T-helper 1 cell treated with Interleukin-12 subunit alpha and Interleukin-12 subunit beta and Interleukin-4 antibody, amounts not matched to agents 30 μg/mL and 1 μg/mL, for 36 hours (primary cell): Measurements from ENCODE around the gene TCP1.
A peak's percentile ranks its signal among the peaks of the same experiment; 100 is the strongest.

Source experiments
- H3K27ac Mint-ChIP-seq: one replicate; pipeline ENCODE4 v1.8.0; 2021; ENCODE audit warnings: mild to moderate bottlenecking, mixed read lengths
- H3K27me3 Mint-ChIP-seq: one replicate; pipeline ENCODE4 v1.8.0; 2021; ENCODE audit warnings: low read depth, mixed read lengths
- H3K36me3 Mint-ChIP-seq: one replicate; pipeline ENCODE4 v1.8.0; 2021; ENCODE audit warnings: low read depth, mixed read lengths
- H3K4me1 Mint-ChIP-seq: one replicate; pipeline ENCODE4 v1.8.0; 2021; ENCODE audit warnings: low read depth, mixed read lengths
- H3K4me3 Mint-ChIP-seq: one replicate; pipeline ENCODE4 v1.8.0; 2021; ENCODE audit warnings: mild to moderate bottlenecking, moderate library complexity, mixed read lengths
- H3K9me3 Mint-ChIP-seq: one replicate; pipeline ENCODE4 v1.8.0; 2021; ENCODE audit warnings: mixed read lengths

The TCP1 gene

GRCh38 chr6:159766906-159767305 is 22.5 kb downstream of the TCP1 start:
- Mint-ChIP-seq H3K27ac (no peak overlapping the region), H3K4me1 (peaks cover 24% of the 10 kb centered on the region), H3K27me3 (no peaks in the 10 kb centered on the region), H3K4me3 (no peak overlapping the region), H3K36me3 (peaks cover 54% of the 10 kb centered on the region), H3K9me3 (no peaks in the 10 kb centered on the region)

- no peaks in the 10 kb centered on the region for H3K9me3 Mint-ChIP-seq
- no peaks in the 10 kb centered on the region for H3K27me3 Mint-ChIP-seq
- H3K4me3 Mint-ChIP-seq, result peak overlapping the region; percentile 97
- peaks cover 36% of the 10 kb centered on the region for H3K36me3 Mint-ChIP-seq
- peaks cover 37% of the 10 kb centered on the region for H3K4me1 Mint-ChIP-seq
- H3K27ac Mint-ChIP-seq, result peak overlapping the region; percentile 98
Measured at GRCh38 chr6:159762681-159763293, 26.6 kb downstream of the TCP1 start.

GRCh38 chr6:159761873-159762680 is 27.3 kb downstream of the TCP1 start, which contains the start of gene ACAT2:
Gene ACAT2 (plus strand): TSS chr6:159762045. CDS start chr6:159762088, 43 bp downstream.
- peaks cover 38% of the 10 kb centered on the region for H3K4me1 Mint-ChIP-seq
- H3K36me3 Mint-ChIP-seq, result peaks cover 32% of the 10 kb centered on the region
- no peaks in the 10 kb centered on the region for H3K9me3 Mint-ChIP-seq
- peak within 1 kb of the TSS; percentile 97 for H3K4me3 Mint-ChIP-seq
- no peaks in the 10 kb centered on the region for H3K27me3 Mint-ChIP-seq
- H3K27ac Mint-ChIP-seq, result peak within 1 kb of the TSS; percentile 98

GRCh38 chr6:159761129-159761872 is 28.1 kb downstream of the TCP1 start:
- Mint-ChIP-seq H3K4me3 (peak overlapping the region; percentile 87), H3K4me1 (peaks cover 38% of the 10 kb centered on the region), H3K36me3 (peaks cover 32% of the 10 kb centered on the region), H3K9me3 (no peaks in the 10 kb centered on the region), H3K27me3 (no peaks in the 10 kb centered on the region), H3K27ac (peak overlapping the region; percentile 95)

GRCh38 chr6:159760602-159761057 is 28.8 kb downstream of the TCP1 start:
- Mint-ChIP-seq H3K9me3 (no peaks in the 10 kb centered on the region), H3K27me3 (no peaks in the 10 kb centered on the region), H3K4me3 (peak overlapping the region; percentile 87), H3K4me1 (peaks cover 36% of the 10 kb centered on the region), H3K36me3 (peaks cover 37% of the 10 kb centered on the region), H3K27ac (peak overlapping the region; percentile 95)

- H3K27ac Mint-ChIP-seq, result peak overlapping the region; percentile 76
- peaks cover 39% of the 10 kb centered on the region for H3K36me3 Mint-ChIP-seq
- H3K4me3 Mint-ChIP-seq, result peak overlapping the region; percentile 50
- peaks cover 33% of the 10 kb centered on the region for H3K4me1 Mint-ChIP-seq
- no peaks in the 10 kb centered on the region for H3K27me3 Mint-ChIP-seq
- no peaks in the 10 kb centered on the region for H3K9me3 Mint-ChIP-seq
Measured at GRCh38 chr6:159759645-159760044, 29.8 kb downstream of the TCP1 start.

GRCh38 chr6:159758031-159759001 is 31.1 kb downstream of the TCP1 start:
- H3K36me3 Mint-ChIP-seq, result peaks cover 44% of the 10 kb centered on the region
- H3K4me3 Mint-ChIP-seq, result no peak overlapping the region
- H3K9me3 Mint-ChIP-seq, result no peaks in the 10 kb centered on the region
- H3K4me1 Mint-ChIP-seq, result peaks cover 30% of the 10 kb centered on the region
- H3K27ac Mint-ChIP-seq, result peak overlapping the region; percentile 0
- no peaks in the 10 kb centered on the region for H3K27me3 Mint-ChIP-seq

GRCh38 chr6:159756508-159756907 is 32.9 kb downstream of the TCP1 start:
- H3K27ac Mint-ChIP-seq, result no peak overlapping the region
- H3K27me3 Mint-ChIP-seq, result no peaks in the 10 kb centered on the region
- no peak overlapping the region for H3K4me3 Mint-ChIP-seq
- H3K9me3 Mint-ChIP-seq, result no peaks in the 10 kb centered on the region
- peaks cover 24% of the 10 kb centered on the region for H3K4me1 Mint-ChIP-seq
- H3K36me3 Mint-ChIP-seq, result peaks cover 47% of the 10 kb centered on the region

GRCh38 chr6:159754959-159755914 is 34.2 kb downstream of the TCP1 start:
- Mint-ChIP-seq H3K4me1 (peaks cover 12% of the 10 kb centered on the region), H3K9me3 (no peaks in the 10 kb centered on the region)

GRCh38 chr6:159754401-159754800 is 35.0 kb downstream of the TCP1 start:
- H3K9me3 Mint-ChIP-seq, result no peaks in the 10 kb centered on the region
- no peaks in the 10 kb centered on the region for H3K27me3 Mint-ChIP-seq
- H3K36me3 Mint-ChIP-seq, result peaks cover 42% of the 10 kb centered on the region
- H3K27ac Mint-ChIP-seq, result no peak overlapping the region
- H3K4me3 Mint-ChIP-seq, result no peak overlapping the region
- H3K4me1 Mint-ChIP-seq, result peaks cover 7% of the 10 kb centered on the region

More at GRCh38 chr6:159754959-159755914, 34.2 kb downstream of the TCP1 start:
- no peak overlapping the region for H3K4me3 Mint-ChIP-seq
- H3K27me3 Mint-ChIP-seq, result no peaks in the 10 kb centered on the region
- H3K36me3 Mint-ChIP-seq, result peaks cover 47% of the 10 kb centered on the region
- H3K27ac Mint-ChIP-seq, result no peak overlapping the region

GRCh38 chr6:159753081-159753872 is 36.1 kb downstream of the TCP1 start:
- Mint-ChIP-seq H3K9me3 (no peaks in the 10 kb centered on the region), H3K36me3 (peaks cover 48% of the 10 kb centered on the region), H3K27me3 (no peaks in the 10 kb centered on the region), H3K4me1 (peaks cover 4% of the 10 kb centered on the region), H3K4me3 (no peak overlapping the region), H3K27ac (peak overlapping the region; percentile 15)

GRCh38 chr6:159751448-159751847 is 38.0 kb downstream of the TCP1 start:
- Mint-ChIP-seq H3K27ac (no peak overlapping the region), H3K36me3 (peaks cover 45% of the 10 kb centered on the region), H3K9me3 (no peaks in the 10 kb centered on the region), H3K27me3 (no peaks in the 10 kb centered on the region), H3K4me3 (no peak overlapping the region), H3K4me1 (no peaks in the 10 kb centered on the region)
